Measurements from ENCODE around the gene ADGRB3. TPM values are rescaled to one million over a fixed set of nuclear protein-coding genes. Genes with fewer than 3 reads are reported as not detected.
A peak's percentile ranks its signal among the peaks of the same experiment; 100 is the strongest.
"Not testable (repeated sequence)": the region's sequence is repeated elsewhere in the genome, so short reads cannot be mapped to it uniquely, and the experiment has no call there.

Gene ADGRB3
- total and polyA plus RNA-seq, 4 donors = 26.9 to 99.7 (median 60.2) TPM

DNA sequence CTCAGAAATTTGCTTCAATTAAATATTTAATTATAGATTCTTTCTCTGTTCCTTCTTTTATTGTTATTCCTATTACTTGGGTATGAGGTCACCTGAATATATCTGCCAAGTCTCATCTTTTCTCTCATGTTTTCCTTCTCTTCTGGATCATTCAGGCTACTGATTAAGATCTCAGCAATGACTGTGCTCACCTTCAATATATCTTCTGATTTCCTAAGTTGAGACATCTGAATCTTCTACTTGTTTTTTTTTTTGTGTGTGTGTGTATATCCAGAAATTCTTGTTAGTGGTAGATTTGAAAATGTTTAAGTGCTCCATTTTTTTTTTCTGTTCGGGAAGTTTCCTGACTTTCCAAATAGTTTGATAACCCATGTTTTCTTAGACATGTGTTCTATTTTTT is 108.0 kb downstream of the ADGRB3 start:
- no peak overlapping the region for H3K4me3 ChIP-seq (ENCODE audit: low read depth, low read length)
- no peak for DNase-seq (ENCODE audit: low read depth in 4 of 6, low spot score in 6 of 6)
- H3K9me3 ChIP-seq (ENCODE audit: control insufficient read depth, insufficient read depth, low read length) = no peaks in the 10 kb centered on the region
- WGBS (ENCODE audit: insufficient coverage) = no CpG with 5 or more reads among the region's 1 CpG
- no peaks in the 10 kb centered on the region for H3K36me3 ChIP-seq (ENCODE audit: control insufficient read depth, insufficient read depth, low read length)
- no peaks in the 10 kb centered on the region for H3K27me3 ChIP-seq (ENCODE audit: control insufficient read depth, insufficient read depth, low read length)
- H3K4me1 ChIP-seq (ENCODE audit: control insufficient read depth, insufficient read depth, low read length) = no peaks in the 10 kb centered on the region
- H3K27ac ChIP-seq (ENCODE audit: low read depth, low read length) = no peak overlapping the region

DNA sequence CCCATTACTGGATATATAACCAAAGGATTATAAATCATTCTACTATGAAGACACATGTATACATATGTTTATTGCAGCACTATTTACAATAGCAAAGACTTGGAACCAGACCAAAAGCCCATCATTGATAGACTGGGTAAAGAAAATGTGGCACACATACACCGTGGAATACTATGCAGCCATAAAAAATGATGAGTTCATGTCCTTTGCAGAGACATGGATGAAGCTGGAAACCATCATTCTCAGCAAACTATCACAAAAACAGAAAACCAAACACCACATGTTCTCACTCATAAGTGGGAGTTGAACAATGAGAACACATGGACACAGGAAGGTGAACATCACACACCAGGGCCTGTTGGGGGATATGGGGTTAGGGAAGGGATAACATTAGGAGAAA is 109.3 kb downstream of the ADGRB3 start:
- DNase-seq (ENCODE audit: low read depth in 4 of 6, low spot score in 6 of 6); H3K27me3 ChIP-seq (ENCODE audit: control insufficient read depth, insufficient read depth, low read length); H3K4me1 ChIP-seq (ENCODE audit: control insufficient read depth, insufficient read depth, low read length); H3K9me3 ChIP-seq (ENCODE audit: control insufficient read depth, insufficient read depth, low read length); H3K27ac ChIP-seq (ENCODE audit: low read depth, low read length); H3K4me3 ChIP-seq (ENCODE audit: low read depth, low read length); H3K36me3 ChIP-seq (ENCODE audit: control insufficient read depth, insufficient read depth, low read length): not testable (repeated sequence)
- WGBS (ENCODE audit: insufficient coverage) = no CpG with 5 or more reads among the region's 1 CpG

DNA sequence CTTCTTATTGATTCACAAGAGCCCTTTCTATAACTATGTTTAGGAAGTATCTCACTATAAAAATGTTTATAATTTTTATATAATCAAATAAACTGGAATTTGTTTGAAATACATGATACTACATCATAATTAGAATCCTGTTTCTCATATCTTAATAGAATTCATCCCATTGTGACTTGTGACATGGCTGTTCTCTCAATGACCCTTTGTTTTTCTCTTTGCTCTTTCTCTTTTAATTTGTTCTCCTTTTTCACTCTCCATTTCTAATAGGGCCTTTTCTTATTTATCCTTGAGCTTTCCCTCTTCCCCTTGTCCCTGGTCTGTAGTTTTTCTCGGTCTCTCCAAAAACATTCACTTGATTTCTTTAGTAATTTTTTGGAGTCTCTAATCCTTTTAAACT is 111.3 kb downstream of the ADGRB3 start:
- Histone ChIP-seq H3K36me3 (ENCODE audit: control insufficient read depth, insufficient read depth, low read length) (no peaks in the 10 kb centered on the region), H3K27ac (ENCODE audit: low read depth, low read length) (no peak overlapping the region)

DNA sequence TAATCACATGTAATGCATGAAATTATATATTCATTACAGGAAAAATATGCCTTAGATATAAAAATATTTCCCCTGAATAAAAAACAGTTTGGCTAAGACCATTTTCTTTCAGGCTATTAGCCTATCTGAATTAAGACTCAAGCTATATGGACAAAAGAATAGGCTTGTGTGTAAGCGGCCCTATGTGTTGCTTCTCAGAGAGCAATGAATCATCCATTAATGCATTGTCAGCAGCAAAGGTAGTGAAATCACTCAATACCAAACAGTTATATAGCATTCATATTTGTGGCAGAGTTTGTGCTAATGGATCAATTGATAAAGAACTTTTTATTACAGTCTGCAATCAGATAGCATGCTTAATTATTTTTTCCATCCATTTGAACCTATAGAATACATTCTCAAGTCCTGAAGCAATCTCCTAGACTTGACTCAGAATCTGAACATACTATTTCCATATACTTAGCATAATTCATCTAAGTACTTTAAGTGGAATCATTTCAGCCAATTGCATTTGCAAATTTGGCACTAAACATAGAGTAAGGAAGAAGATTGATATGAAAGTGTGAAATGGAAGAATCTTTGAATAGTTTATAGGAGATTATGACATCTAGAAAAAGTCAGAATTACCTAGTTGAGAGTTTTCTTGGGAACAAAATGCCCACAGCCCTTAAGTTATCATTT is 112.2 kb downstream of the ADGRB3 start:
- H3K27me3 ChIP-seq (ENCODE audit: control insufficient read depth, insufficient read depth, low read length) = no peaks in the 10 kb centered on the region
- H3K9me3 ChIP-seq (ENCODE audit: control insufficient read depth, insufficient read depth, low read length) = no peaks in the 10 kb centered on the region
- peak in 1 of 6 donors; percentile 24 for DNase-seq (ENCODE audit: low read depth in 4 of 6, low spot score in 6 of 6)
- no peak overlapping the region for H3K27ac ChIP-seq (ENCODE audit: low read depth, low read length)
- H3K36me3 ChIP-seq (ENCODE audit: control insufficient read depth, insufficient read depth, low read length) = no peaks in the 10 kb centered on the region
- no peak overlapping the region for H3K4me3 ChIP-seq (ENCODE audit: low read depth, low read length)
- H3K4me1 ChIP-seq (ENCODE audit: control insufficient read depth, insufficient read depth, low read length) = no peaks in the 10 kb centered on the region
- WGBS (ENCODE audit: insufficient coverage) = no CpG with 5 or more reads among the region's 1 CpG

More for the DNA sequence above, 111.3 kb downstream of the ADGRB3 start:
- no peak overlapping the region for H3K4me3 ChIP-seq (ENCODE audit: low read depth, low read length)
- no peaks in the 10 kb centered on the region for H3K9me3 ChIP-seq (ENCODE audit: control insufficient read depth, insufficient read depth, low read length)
- no peaks in the 10 kb centered on the region for H3K4me1 ChIP-seq (ENCODE audit: control insufficient read depth, insufficient read depth, low read length)
- DNase-seq (ENCODE audit: low read depth in 4 of 6, low spot score in 6 of 6) = no peak
- H3K27me3 ChIP-seq (ENCODE audit: control insufficient read depth, insufficient read depth, low read length) = no peaks in the 10 kb centered on the region
- WGBS (ENCODE audit: insufficient coverage) = no CpG with 5 or more reads among the region's 1 CpG

DNA sequence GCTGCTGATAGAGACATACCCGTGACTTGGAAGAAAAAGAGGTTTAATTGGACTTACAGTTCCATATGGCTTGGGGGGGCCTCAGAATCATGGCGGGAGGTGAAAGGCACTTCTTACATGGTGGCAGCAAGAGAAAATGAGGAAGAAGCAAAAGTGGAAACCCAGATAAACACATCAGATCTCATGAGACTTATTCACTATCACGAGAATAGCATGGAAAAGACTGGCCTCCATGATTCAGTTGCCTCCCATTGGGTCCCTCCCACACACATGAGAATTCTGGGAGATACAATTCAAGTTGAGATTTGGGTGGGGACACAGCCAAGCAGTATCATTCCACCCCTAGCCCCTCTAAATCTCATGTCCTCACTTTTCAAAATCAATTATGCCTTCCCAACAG is 112.8 kb downstream of the ADGRB3 start:
- H3K4me3 ChIP-seq (ENCODE audit: low read depth, low read length); H3K36me3 ChIP-seq (ENCODE audit: control insufficient read depth, insufficient read depth, low read length); DNase-seq (ENCODE audit: low read depth in 4 of 6, low spot score in 6 of 6); H3K27me3 ChIP-seq (ENCODE audit: control insufficient read depth, insufficient read depth, low read length); H3K4me1 ChIP-seq (ENCODE audit: control insufficient read depth, insufficient read depth, low read length); H3K27ac ChIP-seq (ENCODE audit: low read depth, low read length); H3K9me3 ChIP-seq (ENCODE audit: control insufficient read depth, insufficient read depth, low read length): not testable (repeated sequence)
- WGBS (ENCODE audit: insufficient coverage) = 86% methylated on average over 1 of the region's 3 CpGs

DNA sequence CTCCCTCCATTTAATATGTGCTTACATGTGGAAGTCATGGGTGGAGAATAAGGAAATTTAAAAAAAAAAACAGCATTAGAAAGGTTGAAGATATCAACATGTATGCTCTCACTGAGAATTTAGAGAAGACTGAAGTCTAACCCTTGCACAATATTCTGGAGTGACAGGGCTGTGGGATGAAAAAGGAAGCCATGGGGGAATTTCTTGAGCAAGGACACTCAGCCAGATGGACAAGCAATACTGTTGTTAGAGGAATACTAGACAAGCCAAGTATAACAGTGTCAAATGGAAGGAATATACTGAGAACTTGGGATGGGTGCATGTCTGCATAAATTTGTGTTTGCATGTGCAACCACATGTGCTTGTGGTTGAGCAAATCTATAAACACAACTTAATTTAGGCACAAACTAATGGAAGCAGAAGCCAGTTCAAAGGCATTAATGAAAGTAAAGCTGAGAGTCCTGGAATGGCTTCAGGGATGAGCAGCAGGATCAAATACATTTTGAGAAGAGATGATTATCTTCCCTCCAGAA is 119.7 kb downstream of the ADGRB3 start:
- H3K9me3 ChIP-seq (ENCODE audit: control insufficient read depth, insufficient read depth, low read length) = no peaks in the 10 kb centered on the region
- H3K4me3 ChIP-seq (ENCODE audit: low read depth, low read length) = no peak overlapping the region
- no peaks in the 10 kb centered on the region for H3K4me1 ChIP-seq (ENCODE audit: control insufficient read depth, insufficient read depth, low read length)
- no peak overlapping the region for H3K27ac ChIP-seq (ENCODE audit: low read depth, low read length)
- DNase-seq (ENCODE audit: low read depth in 4 of 6, low spot score in 6 of 6) = no peak
- no peaks in the 10 kb centered on the region for H3K27me3 ChIP-seq (ENCODE audit: control insufficient read depth, insufficient read depth, low read length)
- H3K36me3 ChIP-seq (ENCODE audit: control insufficient read depth, insufficient read depth, low read length) = no peaks in the 10 kb centered on the region

DNA sequence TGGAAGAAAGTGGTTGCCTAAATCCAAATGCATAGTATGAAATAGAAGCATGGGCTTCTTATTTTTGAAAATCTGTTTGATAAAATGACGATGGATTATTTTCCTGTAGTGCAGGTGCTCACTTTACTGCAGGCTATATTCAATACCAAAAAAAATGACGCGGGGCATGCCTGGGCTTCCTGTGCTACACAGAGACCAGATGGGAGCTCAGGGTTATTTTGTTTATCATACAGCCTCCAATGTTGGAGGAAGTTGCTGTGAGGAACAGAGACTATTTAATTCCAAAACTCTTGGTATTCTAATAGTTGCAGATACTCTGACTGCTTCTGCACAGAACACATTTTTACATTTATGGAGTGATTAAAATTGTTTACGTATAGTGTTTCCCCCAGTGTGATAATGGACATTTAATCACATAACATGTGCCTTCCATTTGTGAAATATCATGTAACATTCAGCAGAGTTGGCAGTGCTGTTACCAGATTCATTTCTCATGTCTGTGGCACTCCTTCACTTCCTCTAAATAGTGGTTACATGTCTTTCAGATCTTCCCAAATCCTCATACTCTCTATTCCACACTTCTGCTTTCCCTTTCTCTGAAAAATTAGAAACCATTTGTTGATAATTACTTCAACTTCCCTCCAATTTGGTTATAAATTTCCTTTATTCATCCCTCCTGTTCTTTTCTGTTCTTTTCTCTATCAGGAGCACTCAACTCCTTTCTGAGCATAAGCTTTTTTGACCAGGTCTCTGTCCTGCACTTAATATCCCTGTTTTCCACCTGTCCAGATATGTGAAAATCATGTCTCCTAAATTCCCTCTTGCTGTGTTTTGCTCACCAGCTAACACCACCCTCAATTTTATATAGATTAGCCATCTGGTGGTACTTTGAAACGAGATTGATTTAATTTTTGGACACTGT is 121.6 kb downstream of the ADGRB3 start:
- no peaks in the 10 kb centered on the region for H3K27me3 ChIP-seq (ENCODE audit: control insufficient read depth, insufficient read depth, low read length)
- H3K36me3 ChIP-seq (ENCODE audit: control insufficient read depth, insufficient read depth, low read length) = no peaks in the 10 kb centered on the region
- no peak overlapping the region for H3K4me3 ChIP-seq (ENCODE audit: low read depth, low read length)
- no peak overlapping the region for H3K27ac ChIP-seq (ENCODE audit: low read depth, low read length)
- DNase-seq (ENCODE audit: low read depth in 4 of 6, low spot score in 6 of 6) = no peak
- no CpG with 5 or more reads among the region's 5 CpGs for WGBS (ENCODE audit: insufficient coverage)
- no peaks in the 10 kb centered on the region for H3K9me3 ChIP-seq (ENCODE audit: control insufficient read depth, insufficient read depth, low read length)
- H3K4me1 ChIP-seq (ENCODE audit: control insufficient read depth, insufficient read depth, low read length) = no peaks in the 10 kb centered on the region

DNA sequence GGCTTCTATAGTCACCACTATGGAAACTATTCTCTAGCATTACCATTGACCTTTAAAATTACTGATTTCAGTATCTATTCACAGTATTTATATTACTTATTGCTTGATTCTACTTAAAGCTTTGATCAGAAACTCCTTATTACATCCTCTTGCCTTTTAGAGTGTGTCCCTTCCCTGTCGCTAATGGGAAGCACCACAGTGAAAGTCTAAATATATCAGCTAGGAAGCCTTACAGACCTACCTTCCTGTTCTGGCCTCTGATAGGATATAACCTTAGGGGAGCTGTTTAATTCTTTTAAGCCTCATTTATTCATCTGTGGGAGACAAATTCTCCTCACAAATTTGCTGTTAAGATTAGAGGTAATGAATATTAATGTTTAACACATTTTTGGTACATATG is 122.7 kb downstream of the ADGRB3 start:
- H3K27me3 ChIP-seq (ENCODE audit: control insufficient read depth, insufficient read depth, low read length) = no peaks in the 10 kb centered on the region
- H3K4me3 ChIP-seq (ENCODE audit: low read depth, low read length) = no peak overlapping the region
- no CpG with 5 or more reads among the region's 1 CpG for WGBS (ENCODE audit: insufficient coverage)
- no peaks in the 10 kb centered on the region for H3K36me3 ChIP-seq (ENCODE audit: control insufficient read depth, insufficient read depth, low read length)
- H3K4me1 ChIP-seq (ENCODE audit: control insufficient read depth, insufficient read depth, low read length) = no peaks in the 10 kb centered on the region
- no peaks in the 10 kb centered on the region for H3K9me3 ChIP-seq (ENCODE audit: control insufficient read depth, insufficient read depth, low read length)
- DNase-seq (ENCODE audit: low read depth in 4 of 6, low spot score in 6 of 6) = no peak
- H3K27ac ChIP-seq (ENCODE audit: low read depth, low read length) = no peak overlapping the region

DNA sequence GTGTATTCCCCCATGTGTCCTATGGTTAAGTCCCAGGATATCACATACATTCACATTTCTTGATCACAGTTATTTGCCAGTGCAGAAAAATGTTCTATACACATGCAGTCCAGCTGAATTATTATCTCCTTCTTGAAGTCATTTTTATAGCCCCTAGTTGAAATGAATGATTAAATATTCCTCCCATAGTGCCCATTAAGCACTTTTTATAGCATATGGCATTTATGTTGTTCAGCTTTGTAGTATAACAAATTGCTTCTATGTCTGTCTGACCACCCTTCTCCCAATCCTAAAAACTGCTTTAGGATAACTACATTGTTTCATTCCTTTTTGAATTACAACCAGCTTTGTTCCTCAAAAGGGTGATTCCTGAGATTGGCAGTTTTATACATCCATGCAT is 123.5 kb downstream of the ADGRB3 start:
- no peak overlapping the region for H3K27ac ChIP-seq (ENCODE audit: low read depth, low read length)
- no peaks in the 10 kb centered on the region for H3K27me3 ChIP-seq (ENCODE audit: control insufficient read depth, insufficient read depth, low read length)
- no peaks in the 10 kb centered on the region for H3K4me1 ChIP-seq (ENCODE audit: control insufficient read depth, insufficient read depth, low read length)
- DNase-seq (ENCODE audit: low read depth in 4 of 6, low spot score in 6 of 6) = peak in 1 of 6 donors; percentile 56
- H3K4me3 ChIP-seq (ENCODE audit: low read depth, low read length) = no peak overlapping the region
- H3K9me3 ChIP-seq (ENCODE audit: control insufficient read depth, insufficient read depth, low read length) = no peaks in the 10 kb centered on the region
- no peaks in the 10 kb centered on the region for H3K36me3 ChIP-seq (ENCODE audit: control insufficient read depth, insufficient read depth, low read length)

DNA sequence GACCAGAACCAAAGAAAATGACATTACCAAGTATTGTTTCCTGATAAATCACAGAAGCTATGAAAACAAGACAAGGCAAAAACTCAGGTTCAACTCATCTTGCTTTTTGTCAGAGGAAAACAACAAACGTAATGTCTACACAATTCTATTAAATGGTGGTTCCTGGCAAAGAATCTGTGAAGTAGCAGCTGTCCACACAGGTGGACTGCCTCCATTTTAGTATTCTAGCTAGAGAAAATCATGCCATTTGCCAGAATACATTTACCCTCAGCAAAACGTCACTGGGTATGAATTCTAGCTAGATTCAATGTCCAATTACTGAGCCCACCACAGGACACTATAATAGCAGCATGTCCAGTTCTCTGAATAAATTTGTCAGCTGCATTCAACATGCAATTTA is 125.4 kb downstream of the ADGRB3 start:
- H3K9me3 ChIP-seq (ENCODE audit: control insufficient read depth, insufficient read depth, low read length) = no peaks in the 10 kb centered on the region
- no peak overlapping the region for H3K4me3 ChIP-seq (ENCODE audit: low read depth, low read length)
- H3K4me1 ChIP-seq (ENCODE audit: control insufficient read depth, insufficient read depth, low read length) = no peaks in the 10 kb centered on the region
- H3K27ac ChIP-seq (ENCODE audit: low read depth, low read length) = no peak overlapping the region
- DNase-seq (ENCODE audit: low read depth in 4 of 6, low spot score in 6 of 6) = peak in 2 of 6 donors; percentile 23 to 52
- WGBS (ENCODE audit: insufficient coverage) = no CpG with 5 or more reads among the region's 2 CpGs
- H3K36me3 ChIP-seq (ENCODE audit: control insufficient read depth, insufficient read depth, low read length) = no peaks in the 10 kb centered on the region
- H3K27me3 ChIP-seq (ENCODE audit: control insufficient read depth, insufficient read depth, low read length) = no peaks in the 10 kb centered on the region
